Measurements from ENCODE around the gene CFL2.

DNA sequence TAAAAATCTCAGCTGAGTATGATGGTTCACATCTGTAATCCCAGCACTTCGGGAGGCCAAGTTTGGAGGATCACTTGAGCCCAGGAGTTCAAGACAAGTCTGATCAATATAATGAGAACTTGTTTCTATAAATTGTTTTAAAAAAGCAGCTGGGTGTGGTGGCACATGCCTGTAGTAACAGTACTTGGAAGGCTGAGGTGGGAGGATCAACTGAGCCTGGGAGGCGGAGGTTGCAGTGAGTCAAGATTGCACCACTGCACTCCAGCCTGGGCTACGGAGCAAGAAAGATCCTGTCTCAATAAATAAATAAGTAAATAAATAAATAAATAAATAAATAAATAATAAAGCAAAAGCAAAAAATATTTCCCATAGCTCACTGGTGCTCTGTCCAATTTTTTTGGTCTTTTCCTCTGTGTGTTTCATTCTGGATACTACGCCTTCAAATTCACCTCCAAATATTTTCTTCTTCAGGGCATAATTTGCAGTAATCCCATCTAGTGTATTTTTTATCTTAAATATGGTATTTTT lies 51.8 kb downstream of the CFL2 start:
- TF ChIP-seq, protein P1, sequence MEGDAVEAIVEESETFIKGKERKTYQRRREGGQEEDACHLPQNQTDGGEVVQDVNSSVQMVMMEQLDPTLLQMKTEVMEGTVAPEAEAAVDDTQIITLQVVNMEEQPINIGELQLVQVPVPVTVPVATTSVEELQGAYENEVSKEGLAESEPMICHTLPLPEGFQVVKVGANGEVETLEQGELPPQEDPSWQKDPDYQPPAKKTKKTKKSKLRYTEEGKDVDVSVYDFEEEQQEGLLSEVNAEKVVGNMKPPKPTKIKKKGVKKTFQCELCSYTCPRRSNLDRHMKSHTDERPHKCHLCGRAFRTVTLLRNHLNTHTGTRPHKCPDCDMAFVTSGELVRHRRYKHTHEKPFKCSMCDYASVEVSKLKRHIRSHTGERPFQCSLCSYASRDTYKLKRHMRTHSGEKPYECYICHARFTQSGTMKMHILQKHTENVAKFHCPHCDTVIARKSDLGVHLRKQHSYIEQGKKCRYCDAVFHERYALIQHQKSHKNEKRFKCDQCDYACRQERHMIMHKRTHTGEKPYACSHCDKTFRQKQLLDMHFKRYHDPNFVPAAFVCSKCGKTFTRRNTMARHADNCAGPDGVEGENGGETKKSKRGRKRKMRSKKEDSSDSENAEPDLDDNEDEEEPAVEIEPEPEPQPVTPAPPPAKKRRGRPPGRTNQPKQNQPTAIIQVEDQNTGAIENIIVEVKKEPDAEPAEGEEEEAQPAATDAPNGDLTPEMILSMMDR (IDR thresholded peaks at IDR 0.05): no peak
- TF ChIP-seq POLR2A (IDR thresholded peaks at IDR 0.05): no peak

Measured in testis (tissue), 2 donors.